Stimulated activated CD4-positive, alpha-beta T cell treated with anti-CD3 and anti-CD28 coated beads, Interleukin-1b, Interleukin-23, amount 100 ng/mL, for 1 hour (primary cell): ENCODE data around the gene KIAA1586.
"Not testable (repeated sequence)": the region's sequence is repeated elsewhere in the genome, so short reads cannot be mapped to it uniquely, and the experiment has no call there.

ENCODE experiments used
- DNase-seq, 2 donors: peaks; one replicate each; pipeline ENCODE4 v3.0.0-alpha.2; 2020; ENCODE audit warnings: low read depth in 2 of 2

The KIAA1586 gene

GRCh38 chr6:57046332-57047256, at the start of gene KIAA1586:
KIAA1586 (plus strand) TSS chr6:57046693; CDS start chr6:57046756, 63 bp downstream.
- peak; percentile 43 to 61 for DNase-seq

- DNase-seq: no peak
These were observed 47.4 kb upstream of the KIAA1586 start for GRCh38 chr6:56999049-56999448.

GRCh38 chr6:56999748-57000147, 46.7 kb upstream of the KIAA1586 start:
- not testable (repeated sequence) for DNase-seq

- no peak for DNase-seq
These were observed 44.3 kb upstream of the KIAA1586 start for GRCh38 chr6:57002197-57002596.

GRCh38 chr6:57004292-57004691, 42.2 kb upstream of the KIAA1586 start:
- no peak for DNase-seq

- no peak for DNase-seq
These were observed 40.4 kb upstream of the KIAA1586 start for GRCh38 chr6:57006101-57006500.

- DNase-seq: not testable (repeated sequence)
These were observed 38.4 kb upstream of the KIAA1586 start for GRCh38 chr6:57008069-57008468.

- no peak for DNase-seq
These were observed 33.0 kb upstream of the KIAA1586 start for GRCh38 chr6:57013521-57013926.

- no peak for DNase-seq
These were observed 29.4 kb upstream of the KIAA1586 start for GRCh38 chr6:57017069-57017468.

GRCh38 chr6:57017841-57018240, 28.7 kb upstream of the KIAA1586 start:
- DNase-seq: no peak

- no peak for DNase-seq
These were observed 27.1 kb upstream of the KIAA1586 start for GRCh38 chr6:57019434-57019833.

GRCh38 chr6:57021086-57021720, 25.3 kb upstream of the KIAA1586 start:
- DNase-seq: no peak

GRCh38 chr6:57024321-57024720, 22.2 kb upstream of the KIAA1586 start:
- DNase-seq: no peak

GRCh38 chr6:57024775-57025174, 21.7 kb upstream of the KIAA1586 start:
- DNase-seq: no peak

GRCh38 chr6:57026001-57026400, 20.5 kb upstream of the KIAA1586 start:
- DNase-seq: no peak

- no peak for DNase-seq
These were observed 19.2 kb upstream of the KIAA1586 start for GRCh38 chr6:57027301-57027700.

GRCh38 chr6:57029213-57029612, 17.3 kb upstream of the KIAA1586 start:
- DNase-seq: no peak

GRCh38 chr6:57033228-57033627, 13.3 kb upstream of the KIAA1586 start:
- DNase-seq: no peak

GRCh38 chr6:57035549-57035948, 10.9 kb upstream of the KIAA1586 start:
- no peak for DNase-seq

GRCh38 chr6:57038906-57039305, 7.6 kb upstream of the KIAA1586 start:
- DNase-seq: no peak

GRCh38 chr6:57040011-57040410, 6.5 kb upstream of the KIAA1586 start:
- DNase-seq: no peak

GRCh38 chr6:57044061-57044460, 2.4 kb upstream of the KIAA1586 start:
- DNase-seq: not testable (repeated sequence)

- no peak for DNase-seq
These were observed 1.9 kb upstream of the KIAA1586 start for GRCh38 chr6:57044568-57044967.
